ENCODE results near the gene ZNF37A. TPM values are rescaled to one million over a fixed set of nuclear protein-coding genes. Genes with fewer than 3 reads are reported as not detected.

The ZNF37A gene
- total RNA-seq, 4 donors from 2014 or later, result 10.4 to 17.9 (median 13.0) TPM

- Histone ChIP-seq H3K9me3 (peaks cover 59 to 64% of the 10 kb centered on the region in 2 donors), H3K27me3 (no peaks in the 10 kb centered on the region), H3K27ac (no peak overlapping the region), H3K4me3 (no peak overlapping the region), H3K4me1 (no peaks in the 10 kb centered on the region), H3K36me3 (peaks cover 0 to 90% (median 24%) of the 10 kb centered on the region in 4 donors)
- TF ChIP-seq EP300 (IDR thresholded peaks at IDR 0.05; ENCODE audit: low read depth), result no peak
- TF ChIP-seq CTCF (IDR thresholded peaks at IDR 0.05), result no peak
- no peak for TF ChIP-seq POLR2A (IDR thresholded peaks at IDR 0.05)
- TF ChIP-seq POLR2AphosphoS5 (IDR thresholded peaks at IDR 0.05), result no peak
- no peak for DNase-seq
- in situ Hi-C loops (cut with MboI; ENCODE audit: low pct_ligation_motif_present in 1 of 4, low pct_unique_long_range_greater_than_20kb in 1 of 4, low sequenced_read_pairs in 3 of 4) (no loop called here), intact Hi-C loops (cut with DNase I; ENCODE audit: low total_unique reads) (no loop called here)
- 90 to 100% methylated on average over 1 of the region's 1 CpG for WGBS, 2 donors (ENCODE audit: low coverage in 1 of 2)
Measured at GRCh38 chr10:38102880-38103279, 8.7 kb downstream of the ZNF37A start.

DNA sequence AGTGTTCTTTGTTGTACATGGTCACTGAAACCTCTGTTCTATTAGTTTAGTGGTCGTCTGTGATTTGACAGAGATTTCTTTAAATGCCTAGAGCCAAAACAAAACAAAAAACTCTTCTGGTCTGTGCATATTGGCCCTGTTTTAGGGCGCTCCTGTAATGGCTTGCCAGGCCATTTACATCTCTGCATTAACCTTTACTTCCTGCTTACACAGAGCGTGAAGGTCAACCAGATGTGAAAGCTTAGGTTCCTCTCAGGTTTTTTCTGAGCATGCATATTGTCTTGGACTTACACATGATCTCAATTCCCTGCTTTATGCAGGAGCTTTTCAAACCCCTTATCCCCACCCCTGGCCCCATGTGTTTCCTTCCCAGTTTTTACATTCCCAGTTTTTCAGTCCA is 9.6 kb downstream of the ZNF37A start:
- WGBS, 2 donors (ENCODE audit: low coverage in 1 of 2), result 88 to 100% methylated on average over 2 to 3 of the region's 3 CpGs

DNA sequence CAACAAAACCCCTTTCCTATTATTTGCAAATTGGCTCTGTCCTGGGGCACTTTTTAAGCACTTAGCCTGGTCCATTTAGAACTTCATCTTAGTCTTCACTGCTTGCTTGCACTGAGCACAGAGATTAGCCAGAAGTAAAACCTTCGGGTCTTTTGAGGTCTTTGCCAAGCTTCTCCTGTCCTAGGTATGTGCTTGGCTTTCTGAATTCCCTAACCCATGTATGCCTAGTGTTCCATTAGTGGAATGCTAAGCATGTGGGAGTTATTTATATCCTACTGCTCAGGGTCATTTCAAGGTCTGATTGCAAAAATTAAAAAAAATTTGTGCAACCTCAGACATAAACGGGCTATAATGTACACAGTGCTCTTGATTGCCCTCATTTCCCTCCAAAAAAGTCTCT is 18.0 kb downstream of the ZNF37A start:
- no peak overlapping the region for H3K4me3 ChIP-seq
- H3K36me3 ChIP-seq, result peaks cover 0 to 51% (median 20%) of the 10 kb centered on the region in 4 donors
- intact Hi-C loops (cut with DNase I; ENCODE audit: low total_unique reads), result no loop called here
- TF ChIP-seq POLR2A (IDR thresholded peaks at IDR 0.05), result no peak
- TF ChIP-seq POLR2AphosphoS5 (IDR thresholded peaks at IDR 0.05), result no peak
- no peak for TF ChIP-seq CTCF (IDR thresholded peaks at IDR 0.05)
- no peak for TF ChIP-seq EP300 (IDR thresholded peaks at IDR 0.05; ENCODE audit: low read depth)
- peaks cover 84 to 88% of the 10 kb centered on the region in 2 donors for H3K9me3 ChIP-seq
- in situ Hi-C loops (cut with MboI; ENCODE audit: low pct_ligation_motif_present in 1 of 4, low pct_unique_long_range_greater_than_20kb in 1 of 4, low sequenced_read_pairs in 3 of 4), result no loop called here
- H3K4me1 ChIP-seq, result no peaks in the 10 kb centered on the region
- no peak for DNase-seq
- no peak overlapping the region for H3K27ac ChIP-seq
- H3K27me3 ChIP-seq, result no peaks in the 10 kb centered on the region
- 96 to 100% methylated on average over 2 of the region's 2 CpGs for WGBS, 2 donors (ENCODE audit: low coverage in 1 of 2)

More for the DNA sequence above, 9.6 kb downstream of the ZNF37A start:
- DNase-seq, result no peak
- in situ Hi-C loops (cut with MboI; ENCODE audit: low pct_ligation_motif_present in 1 of 4, low pct_unique_long_range_greater_than_20kb in 1 of 4, low sequenced_read_pairs in 3 of 4) (no loop called here), intact Hi-C loops (cut with DNase I; ENCODE audit: low total_unique reads) (no loop called here)
- H3K27ac ChIP-seq, result no peak overlapping the region
- H3K4me1 ChIP-seq, result no peaks in the 10 kb centered on the region
- TF ChIP-seq EP300 (IDR thresholded peaks at IDR 0.05; ENCODE audit: low read depth) (no peak), CTCF (IDR thresholded peaks at IDR 0.05) (no peak), POLR2AphosphoS5 (IDR thresholded peaks at IDR 0.05) (no peak), POLR2A (IDR thresholded peaks at IDR 0.05) (no peak)
- peaks cover 0 to 81% (median 24%) of the 10 kb centered on the region in 4 donors for H3K36me3 ChIP-seq
- H3K4me3 ChIP-seq, result no peak overlapping the region
- no peaks in the 10 kb centered on the region for H3K27me3 ChIP-seq
- peaks cover 66 to 72% of the 10 kb centered on the region in 2 donors for H3K9me3 ChIP-seq

- Histone ChIP-seq H3K27ac (no peak overlapping the region), H3K4me3 (no peak overlapping the region), H3K4me1 (no peaks in the 10 kb centered on the region), H3K27me3 (no peaks in the 10 kb centered on the region), H3K9me3 (peaks cover 98% of the 10 kb centered on the region in 2 donors), H3K36me3 (peaks cover 0 to 61% (median 27%) of the 10 kb centered on the region in 4 donors)
- no peak for TF ChIP-seq POLR2AphosphoS5 (IDR thresholded peaks at IDR 0.05)
- no peak for TF ChIP-seq EP300 (IDR thresholded peaks at IDR 0.05; ENCODE audit: low read depth)
- no peak for TF ChIP-seq CTCF (IDR thresholded peaks at IDR 0.05)
- no peak for TF ChIP-seq POLR2A (IDR thresholded peaks at IDR 0.05)
- in situ Hi-C loops (cut with MboI; ENCODE audit: low pct_ligation_motif_present in 1 of 4, low pct_unique_long_range_greater_than_20kb in 1 of 4, low sequenced_read_pairs in 3 of 4), result no loop called here
- WGBS, 2 donors (ENCODE audit: low coverage in 1 of 2), result 99 to 100% methylated on average over 1 to 3 of the region's 3 CpGs
- no peak for DNase-seq
- intact Hi-C loops (cut with DNase I; ENCODE audit: low total_unique reads), result no loop called here
Measured at GRCh38 chr10:38118072-38118807, 24.1 kb downstream of the ZNF37A start.
